Type B pancreatic cell (in vitro differentiated cells): Measurements from ENCODE around the gene NUDT5. TPM values are rescaled to one million over a fixed set of nuclear protein-coding genes. Genes with fewer than 3 reads are reported as not detected.

Experiments
- DNase-seq: peaks from one replicate; pipeline ENCODE4 v3.0.0; 2021; ENCODE audit warnings: mixed read lengths; ENCODE audit not compliant: unreplicated experiment; ENCODE audit errors: extremely low spot score
- H3K27ac Mint-ChIP-seq: 2 replicates; pipeline ENCODE4 v1.8.0; 2021; ENCODE audit warnings: mild to moderate bottlenecking, mixed read lengths
- H3K27me3 Mint-ChIP-seq: 2 replicates; pipeline ENCODE4 v1.8.0; 2021; ENCODE audit warnings: mixed read lengths
- H3K36me3 Mint-ChIP-seq: 2 replicates; pipeline ENCODE4 v1.8.0; 2021; ENCODE audit warnings: mixed read lengths
- H3K4me1 Mint-ChIP-seq: one replicate; pipeline ENCODE4 v1.8.0; 2021; ENCODE audit warnings: mixed read lengths; ENCODE audit not compliant: unreplicated experiment
- H3K4me3 Mint-ChIP-seq: 2 replicates; pipeline ENCODE4 v1.8.0; 2021; ENCODE audit warnings: mild to moderate bottlenecking, mixed read lengths
- H3K9me3 Mint-ChIP-seq: 2 replicates; pipeline ENCODE4 v1.8.0; 2021; ENCODE audit warnings: mixed read lengths
- total RNA-seq: library from RNA; stranded (reverse); gene quantifications from 2 replicates; pipeline ENCODE4 v1.2.1, GENCODE V29; 2021; ENCODE audit warnings: low replicate concordance
- TF ChIP-seq, protein P1 (sequence below): fragments of 200-600 bp; sonication (generic); conservative IDR thresholded peaks from 2 replicates; pipeline ENCODE4 v1.5.0; 2021; ENCODE audit warnings: antibody characterized with exemption, mild to moderate bottlenecking

NUDT5 gene
- total RNA-seq, 1 donor from 2014 or later, result 67.7 TPM

DNA sequence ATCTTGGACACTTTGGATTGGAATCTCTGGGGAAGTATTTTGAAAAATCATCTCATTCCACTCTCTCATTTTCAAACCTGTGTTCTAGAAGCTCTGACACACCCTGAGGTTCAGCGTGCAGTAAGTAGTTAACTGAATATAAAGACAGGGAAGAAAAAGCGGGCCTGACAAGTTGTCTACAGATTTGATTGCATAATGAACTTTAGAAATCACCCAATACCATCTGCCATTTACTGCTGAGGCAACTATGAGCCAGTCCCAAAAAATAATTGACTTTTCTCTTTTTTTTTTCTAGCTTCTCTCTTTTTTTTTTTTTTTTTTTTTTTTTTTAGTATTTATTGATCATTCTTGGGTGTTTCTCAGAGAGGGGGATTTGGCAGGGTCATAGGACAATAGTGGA is 29.8 kb upstream of the NUDT5 start:
- no peak overlapping the region for H3K27ac Mint-ChIP-seq
- no peaks in the 10 kb centered on the region for H3K9me3 Mint-ChIP-seq
- no peaks in the 10 kb centered on the region for H3K27me3 Mint-ChIP-seq
- H3K4me3 Mint-ChIP-seq, result no peak overlapping the region
- H3K4me1 Mint-ChIP-seq, result no peaks in the 10 kb centered on the region
- TF ChIP-seq, protein P1, sequence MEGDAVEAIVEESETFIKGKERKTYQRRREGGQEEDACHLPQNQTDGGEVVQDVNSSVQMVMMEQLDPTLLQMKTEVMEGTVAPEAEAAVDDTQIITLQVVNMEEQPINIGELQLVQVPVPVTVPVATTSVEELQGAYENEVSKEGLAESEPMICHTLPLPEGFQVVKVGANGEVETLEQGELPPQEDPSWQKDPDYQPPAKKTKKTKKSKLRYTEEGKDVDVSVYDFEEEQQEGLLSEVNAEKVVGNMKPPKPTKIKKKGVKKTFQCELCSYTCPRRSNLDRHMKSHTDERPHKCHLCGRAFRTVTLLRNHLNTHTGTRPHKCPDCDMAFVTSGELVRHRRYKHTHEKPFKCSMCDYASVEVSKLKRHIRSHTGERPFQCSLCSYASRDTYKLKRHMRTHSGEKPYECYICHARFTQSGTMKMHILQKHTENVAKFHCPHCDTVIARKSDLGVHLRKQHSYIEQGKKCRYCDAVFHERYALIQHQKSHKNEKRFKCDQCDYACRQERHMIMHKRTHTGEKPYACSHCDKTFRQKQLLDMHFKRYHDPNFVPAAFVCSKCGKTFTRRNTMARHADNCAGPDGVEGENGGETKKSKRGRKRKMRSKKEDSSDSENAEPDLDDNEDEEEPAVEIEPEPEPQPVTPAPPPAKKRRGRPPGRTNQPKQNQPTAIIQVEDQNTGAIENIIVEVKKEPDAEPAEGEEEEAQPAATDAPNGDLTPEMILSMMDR, result no peak
- peaks cover 35% of the 10 kb centered on the region for H3K36me3 Mint-ChIP-seq
- DNase-seq, result no peak

DNA sequence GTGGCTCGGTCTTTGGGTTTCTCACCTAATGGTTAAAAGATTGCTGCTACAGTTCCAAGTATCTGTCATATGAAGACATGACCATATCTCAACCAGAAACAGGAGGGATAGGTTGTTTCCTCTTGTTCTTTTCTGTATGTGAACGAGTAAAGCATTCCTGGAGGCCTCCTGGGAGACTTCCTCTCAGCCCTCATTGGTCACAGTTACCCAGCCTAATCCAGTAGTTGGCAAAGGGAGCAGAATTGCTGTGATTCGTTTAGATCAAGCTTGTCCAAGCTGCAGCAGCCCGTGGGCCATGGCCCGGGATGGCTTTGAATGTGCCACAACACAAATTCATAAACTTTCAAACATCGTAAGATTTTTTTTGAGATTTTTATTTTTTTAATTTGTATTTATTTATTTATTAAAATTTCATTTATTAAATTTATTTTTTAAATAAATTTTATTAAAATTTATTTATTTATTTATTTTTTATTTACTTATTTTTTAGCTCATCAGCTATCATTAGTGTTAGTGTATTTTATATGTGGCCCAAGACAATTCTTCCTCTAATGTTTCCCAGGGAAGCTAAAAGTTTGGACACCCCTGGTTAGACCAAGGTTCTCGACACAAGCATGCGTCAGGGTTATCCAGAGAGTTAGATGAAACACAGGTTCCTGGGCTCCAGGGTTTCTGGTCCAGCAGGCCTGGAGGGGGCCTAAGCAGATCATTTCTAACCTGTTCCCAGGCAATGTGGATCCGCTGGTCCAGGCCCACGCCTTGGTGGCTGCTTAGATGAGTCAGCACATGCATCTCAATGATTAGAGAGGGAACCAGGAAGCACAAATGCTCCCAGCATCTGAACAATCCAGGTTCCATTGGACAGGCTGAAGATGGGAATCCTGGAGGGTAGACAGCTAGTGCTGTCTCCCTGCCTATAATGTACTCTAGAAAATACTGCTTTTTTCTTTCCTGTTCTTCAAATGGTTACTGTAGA is 25.9 kb upstream of the NUDT5 start:
- H3K4me1 Mint-ChIP-seq, result no peaks in the 10 kb centered on the region
- no peak for DNase-seq

DNA sequence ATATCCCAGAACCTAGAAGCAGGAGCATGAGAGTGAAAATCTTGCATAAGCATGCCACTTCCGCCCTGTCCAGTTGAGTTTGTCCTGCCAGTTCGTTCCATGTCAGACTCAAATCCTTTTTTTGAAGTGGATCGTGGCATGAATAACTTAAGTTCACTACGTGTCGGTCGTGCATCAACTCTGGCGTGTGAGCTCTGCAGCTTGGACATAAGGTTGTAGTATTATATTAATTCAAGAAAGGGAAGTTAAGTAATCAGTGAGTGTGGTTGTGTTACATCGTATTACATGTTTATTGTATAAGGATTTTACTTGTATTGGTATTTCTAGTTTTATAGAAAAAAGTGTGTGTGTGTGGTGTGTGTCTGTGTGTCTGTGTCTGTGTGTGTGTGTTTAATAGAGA is 23.3 kb upstream of the NUDT5 start:
- Mint-ChIP-seq H3K9me3 (no peaks in the 10 kb centered on the region), H3K27ac (no peak overlapping the region), H3K4me1 (peaks cover 10% of the 10 kb centered on the region), H3K27me3 (no peaks in the 10 kb centered on the region), H3K4me3 (no peak overlapping the region), H3K36me3 (peaks cover 31% of the 10 kb centered on the region)
- DNase-seq, result no peak
- TF ChIP-seq, protein P1, result no peak

More for the DNA sequence above, 25.9 kb upstream of the NUDT5 start:
- Mint-ChIP-seq H3K36me3 (peaks cover 43% of the 10 kb centered on the region), H3K27me3 (no peaks in the 10 kb centered on the region), H3K4me3 (no peak overlapping the region), H3K9me3 (no peaks in the 10 kb centered on the region), H3K27ac (peak overlapping the region; percentile 71)
- TF ChIP-seq, protein P1, result no peak

- Mint-ChIP-seq H3K4me3 (no peak overlapping the region), H3K36me3 (peaks cover 36% of the 10 kb centered on the region), H3K27ac (peak overlapping the region; percentile 35), H3K27me3 (no peaks in the 10 kb centered on the region), H3K9me3 (no peaks in the 10 kb centered on the region), H3K4me1 (peaks cover 11% of the 10 kb centered on the region)
- DNase-seq, result no peak
- TF ChIP-seq, protein P1, result peak; percentile 82
These were observed 19.1 kb upstream of the NUDT5 start for GRCh38 chr10:12214763-12215218.

GRCh38 chr10:12214093-12214492 is 18.4 kb upstream of the NUDT5 start:
- Mint-ChIP-seq H3K4me3 (no peak overlapping the region), H3K36me3 (peaks cover 37% of the 10 kb centered on the region), H3K4me1 (peaks cover 11% of the 10 kb centered on the region), H3K9me3 (no peaks in the 10 kb centered on the region), H3K27ac (peak overlapping the region; percentile 35), H3K27me3 (no peaks in the 10 kb centered on the region)
- DNase-seq, result no peak
- TF ChIP-seq, protein P1, result no peak
